HG02642 (cell line): ENCODE data around the gene TBX2.

Experiments
- ATAC-seq: cut with Tn5 transposase; IDR thresholded peaks from one replicate; pipeline ENCODE4 v1.9.1; 2021; ENCODE audit warnings: mild to moderate bottlenecking; ENCODE audit not compliant: unreplicated experiment, poor library complexity

The TBX2 gene

DNA sequence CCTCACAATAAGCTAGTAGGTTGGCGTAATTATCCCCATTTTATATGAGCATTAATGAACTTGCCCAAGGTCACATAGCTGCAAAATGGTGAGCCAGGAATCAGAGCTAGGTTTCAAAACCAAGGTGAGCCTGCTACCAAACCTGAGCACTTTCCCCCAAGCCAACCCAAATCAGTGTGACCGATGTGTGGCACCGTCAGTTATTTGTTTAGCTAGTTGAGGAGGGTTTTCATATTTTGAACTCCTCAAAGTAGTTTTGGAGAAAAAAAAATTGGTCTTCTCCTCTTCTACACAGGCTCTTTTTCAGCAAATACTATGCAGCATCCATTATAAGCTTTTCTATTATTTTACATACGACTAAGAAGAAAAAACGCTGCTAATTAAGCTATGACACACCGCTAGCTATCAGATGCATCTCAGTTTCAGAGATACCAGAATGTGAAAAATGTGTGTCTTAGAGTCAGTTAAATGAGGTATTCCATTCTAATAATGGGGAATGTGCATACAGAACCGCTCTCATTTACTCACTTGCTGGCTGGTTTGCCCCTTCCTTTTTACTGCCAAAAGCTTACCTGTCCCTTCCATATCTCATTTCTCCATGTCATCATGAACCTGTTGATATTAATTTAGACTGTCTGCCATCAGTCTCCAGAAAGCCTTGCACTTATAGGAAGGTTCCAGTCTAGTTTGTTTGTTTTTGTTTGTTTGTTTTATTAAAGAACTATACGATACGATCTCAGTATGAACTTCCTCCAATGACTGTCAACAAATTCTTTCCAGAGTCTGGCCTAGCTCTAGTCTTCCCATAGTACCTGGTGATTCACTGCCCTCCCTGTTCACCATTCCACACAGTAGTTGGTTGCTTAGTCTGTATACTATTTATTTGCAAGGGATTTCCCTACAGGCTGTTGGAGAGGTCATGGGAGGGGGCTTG lies 50.3 kb downstream of the TBX2 start:
- ATAC-seq = no peak

- no peak for ATAC-seq
These were observed 51.2 kb downstream of the TBX2 start for GRCh38 chr17:61450641-61451537.

GRCh38 chr17:61451538-61452300 lies 52.1 kb downstream of the TBX2 start:
- ATAC-seq = no peak

DNA sequence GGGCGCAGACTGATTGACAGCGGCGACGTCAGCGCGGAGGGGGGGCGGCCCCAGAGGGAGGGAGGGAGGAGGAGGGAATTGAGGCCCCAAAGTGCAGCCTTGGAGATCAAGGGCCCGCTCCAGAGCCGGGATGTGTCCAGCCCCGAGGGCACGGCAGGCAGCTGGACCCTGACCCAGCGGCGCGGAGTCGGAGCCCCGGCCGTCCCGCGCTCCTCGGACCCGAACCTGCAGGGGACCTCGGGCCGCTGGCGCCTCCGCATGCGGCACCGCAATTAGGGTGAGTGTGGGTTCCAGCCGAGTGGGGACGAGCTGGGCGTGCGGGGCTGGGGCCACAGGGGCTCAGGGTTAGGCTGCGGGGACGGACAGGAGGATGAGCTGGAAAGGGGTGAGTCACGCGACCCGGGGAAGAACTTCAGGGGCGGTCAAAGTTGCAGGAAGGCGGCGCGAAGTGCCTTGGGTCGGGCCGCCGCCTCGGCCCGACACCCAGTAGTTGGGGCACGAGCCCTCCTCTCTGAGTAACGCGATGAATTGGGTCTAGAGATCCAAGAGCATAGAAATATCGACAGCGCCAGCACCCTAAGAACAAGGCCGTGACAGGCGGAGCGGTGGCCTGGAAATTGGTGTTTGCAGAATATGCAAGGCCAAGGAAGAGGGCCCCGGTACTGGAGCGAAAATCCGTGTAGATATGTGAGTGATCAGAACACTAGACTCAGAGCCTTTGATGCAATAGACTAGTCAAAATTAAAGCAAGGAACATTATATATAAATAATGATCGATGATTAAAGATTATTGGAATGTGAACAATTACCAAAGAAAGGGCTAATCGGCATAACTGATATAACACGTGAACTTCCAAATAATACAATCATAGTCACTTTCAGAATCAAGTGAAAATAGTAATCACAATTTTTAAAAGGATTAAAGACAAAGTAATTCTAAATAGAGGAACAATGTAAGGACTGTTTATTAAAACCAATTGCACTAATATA lies 53.0 kb downstream of the TBX2 start, which contains the start of gene TBX4:
Gene TBX4 (plus strand): TSS at position 122 of the 990 bp plus-strand sequence. CDS start 4,069 bp downstream, outside the sequence.
- ATAC-seq = no peak

DNA sequence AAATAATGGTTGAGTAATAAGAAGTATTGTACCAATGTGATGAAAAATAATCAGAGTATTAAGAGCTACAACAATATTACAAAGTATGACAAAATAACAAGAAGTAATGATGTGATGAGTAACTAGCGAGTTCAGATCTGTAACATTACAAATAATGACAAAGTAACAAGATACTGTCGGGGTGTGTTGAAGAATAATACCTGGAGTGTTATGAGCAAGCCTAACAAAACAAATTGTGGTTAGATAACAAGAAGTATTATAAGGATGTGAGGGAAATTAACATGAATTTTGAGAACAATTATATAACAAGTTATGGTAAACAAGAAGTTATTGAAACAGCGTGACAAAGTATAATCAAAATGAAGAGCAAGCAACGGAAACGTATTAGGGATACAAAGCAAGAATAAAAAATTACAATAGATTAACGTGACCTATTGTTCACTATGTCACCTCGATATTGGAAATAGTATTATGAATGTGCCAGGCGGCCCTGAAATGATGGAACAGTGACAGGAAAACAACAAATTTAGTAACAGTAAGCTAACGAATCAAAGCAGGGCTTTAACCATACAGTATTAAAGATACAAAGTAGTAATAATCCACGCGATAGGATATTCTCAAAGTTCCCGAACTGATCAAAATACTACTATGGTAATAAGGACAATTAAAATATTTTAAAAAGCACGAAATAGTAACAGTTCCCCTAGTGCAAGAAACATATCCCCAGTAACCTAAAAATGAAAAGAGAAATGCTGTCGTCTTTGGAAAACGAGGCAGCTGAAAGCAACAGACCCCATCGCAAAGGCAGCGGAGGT lies 54.1 kb downstream of the TBX2 start:
- ATAC-seq = no peak

DNA sequence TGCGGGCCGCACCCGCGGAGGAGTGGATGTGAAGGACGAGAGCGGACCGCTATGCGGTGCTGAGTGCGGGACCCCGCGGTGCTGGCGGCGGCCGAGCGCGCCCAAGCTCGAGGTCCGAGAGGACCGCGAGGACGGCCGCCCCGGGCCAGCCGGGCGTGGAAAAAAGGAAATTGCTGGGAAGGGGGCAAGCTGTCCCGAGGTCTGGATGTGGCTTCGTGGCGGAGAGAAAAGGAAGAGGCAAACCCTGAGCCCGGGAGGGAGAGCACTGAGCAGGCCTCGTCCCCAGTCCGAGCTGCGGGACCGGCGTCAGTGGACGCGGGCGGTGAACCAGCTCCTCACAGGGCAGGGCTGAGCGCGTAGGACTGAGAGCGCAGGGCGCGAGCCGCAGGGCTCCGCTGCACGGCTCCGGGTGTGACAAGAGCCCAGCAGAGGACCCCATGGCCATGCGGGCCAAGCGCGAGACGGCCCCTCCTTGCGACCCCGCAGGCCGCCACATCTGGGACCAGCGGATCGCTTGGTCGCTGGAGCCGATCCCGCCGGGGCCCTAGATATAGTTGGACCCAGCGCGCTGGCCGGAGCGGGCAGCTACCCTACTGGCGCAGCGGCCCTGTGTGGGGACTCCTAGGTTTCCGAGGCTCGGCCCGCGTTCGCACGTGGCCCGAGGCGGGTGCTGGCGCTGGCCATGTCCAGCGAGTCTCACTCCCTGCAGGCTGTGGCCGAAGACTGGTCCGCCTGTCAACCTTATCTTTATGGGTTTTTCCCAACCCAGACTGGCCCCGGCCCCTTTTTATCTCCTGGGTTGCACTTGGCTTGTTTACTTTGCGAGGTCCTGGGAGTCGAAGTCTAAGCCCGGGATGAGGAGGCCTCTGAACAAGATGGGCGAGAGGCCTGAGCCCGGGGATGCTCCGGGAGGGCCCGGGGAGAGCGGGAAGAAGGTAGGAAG lies 55.0 kb downstream of the TBX2 start:
- ATAC-seq = no peak

GRCh38 chr17:61455324-61456060 lies 55.8 kb downstream of the TBX2 start:
- no peak for ATAC-seq

GRCh38 chr17:61456061-61456681 lies 56.5 kb downstream of the TBX2 start:
- no peak for ATAC-seq

GRCh38 chr17:61456688-61457225 lies 57.1 kb downstream of the TBX2 start:
- ATAC-seq = no peak

GRCh38 chr17:61457226-61457983 lies 57.8 kb downstream of the TBX2 start:
- ATAC-seq = no peak

DNA sequence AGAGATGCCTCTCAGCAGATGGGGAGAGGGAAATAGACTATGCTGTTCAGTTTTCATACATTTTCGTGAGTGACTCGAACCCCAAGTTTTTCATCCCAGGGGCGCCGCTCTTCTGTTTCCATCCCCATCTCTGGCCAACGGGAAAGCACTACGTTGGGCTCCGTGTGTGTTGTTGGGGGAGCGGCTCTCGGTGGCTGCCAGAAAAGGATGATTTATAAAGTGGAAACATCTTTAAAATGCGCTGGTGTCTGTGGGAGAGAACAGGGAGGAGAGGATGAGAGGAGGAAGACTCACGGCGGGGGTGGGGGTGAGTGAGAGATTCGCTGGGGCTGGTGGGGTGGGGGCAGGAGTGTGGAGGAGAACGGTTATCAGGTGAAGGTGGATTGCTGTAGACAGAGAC lies 58.4 kb downstream of the TBX2 start:
- no peak for ATAC-seq

GRCh38 chr17:61458421-61459141 lies 58.9 kb downstream of the TBX2 start:
- ATAC-seq = no peak
